ENCODE measurements around the gene SCUBE2.

The SCUBE2 gene

GRCh38 chr11:9073466-9074225, 17.8 kb downstream of the SCUBE2 start:
- DNase-seq: no peak

GRCh38 chr11:9072626-9073176, 18.7 kb downstream of the SCUBE2 start:
- no peak for DNase-seq

GRCh38 chr11:9071692-9072091, 19.7 kb downstream of the SCUBE2 start:
- no peak for DNase-seq

GRCh38 chr11:9070749-9071491, 20.5 kb downstream of the SCUBE2 start:
- DNase-seq: no peak

- DNase-seq: no peak
These were observed 21.4 kb downstream of the SCUBE2 start for GRCh38 chr11:9069862-9070470.

GRCh38 chr11:9069256-9069655, 22.1 kb downstream of the SCUBE2 start:
- DNase-seq: no peak

GRCh38 chr11:9066433-9066925, 24.9 kb downstream of the SCUBE2 start:
- no peak for DNase-seq

- DNase-seq: no peak
These were observed 25.6 kb downstream of the SCUBE2 start for GRCh38 chr11:9065607-9066432.

GRCh38 chr11:9061807-9062206, 29.6 kb downstream of the SCUBE2 start:
- no peak for DNase-seq

GRCh38 chr11:9060700-9061111, 30.7 kb downstream of the SCUBE2 start:
- no peak for DNase-seq

- DNase-seq: no peak
These were observed 32.0 kb downstream of the SCUBE2 start for GRCh38 chr11:9059406-9059805.

GRCh38 chr11:9057888-9058287, 33.5 kb downstream of the SCUBE2 start:
- DNase-seq: no peak

- DNase-seq: no peak
These were observed 34.4 kb downstream of the SCUBE2 start for GRCh38 chr11:9057007-9057406.

GRCh38 chr11:9056467-9056866, 34.9 kb downstream of the SCUBE2 start:
- DNase-seq: no peak

- no peak for DNase-seq
These were observed 37.9 kb downstream of the SCUBE2 start for GRCh38 chr11:9053316-9054035.

- DNase-seq: no peak
These were observed 39.1 kb downstream of the SCUBE2 start for GRCh38 chr11:9052316-9052715.

GRCh38 chr11:9049959-9050358, 41.4 kb downstream of the SCUBE2 start:
- DNase-seq: no peak

- DNase-seq: peak; percentile 82
These were observed 43.4 kb downstream of the SCUBE2 start for GRCh38 chr11:9047964-9048523.

- no peak for DNase-seq
These were observed 44.9 kb downstream of the SCUBE2 start for GRCh38 chr11:9046481-9046880.

- DNase-seq: no peak
These were observed 48.9 kb downstream of the SCUBE2 start for GRCh38 chr11:9042488-9042887.

- DNase-seq: no peak
These were observed 49.7 kb downstream of the SCUBE2 start for GRCh38 chr11:9041747-9042146.

GRCh38 chr11:9040410-9040809, 51.0 kb downstream of the SCUBE2 start:
- DNase-seq: no peak
